NCI-H128 (cell line): ENCODE data around the gene EEA1.
"Not testable (repeated sequence)": the region's sequence is repeated elsewhere in the genome, so short reads cannot be mapped to it uniquely, and the experiment has no call there.

ENCODE experiments used
- DNase-seq: peaks from one replicate; lab custom pipeline; 2025; ENCODE audit not compliant: unreplicated experiment; lab: John Stamatoyannopoulos, UW

EEA1 gene

GRCh38 chr12:92928962-92929915 lies at the start of gene EEA1:
EEA1 (minus strand) TSS chr12:92929295; CDS start chr12:92929066, 229 bp downstream.
- DNase-seq: peak; percentile 95

DNA sequence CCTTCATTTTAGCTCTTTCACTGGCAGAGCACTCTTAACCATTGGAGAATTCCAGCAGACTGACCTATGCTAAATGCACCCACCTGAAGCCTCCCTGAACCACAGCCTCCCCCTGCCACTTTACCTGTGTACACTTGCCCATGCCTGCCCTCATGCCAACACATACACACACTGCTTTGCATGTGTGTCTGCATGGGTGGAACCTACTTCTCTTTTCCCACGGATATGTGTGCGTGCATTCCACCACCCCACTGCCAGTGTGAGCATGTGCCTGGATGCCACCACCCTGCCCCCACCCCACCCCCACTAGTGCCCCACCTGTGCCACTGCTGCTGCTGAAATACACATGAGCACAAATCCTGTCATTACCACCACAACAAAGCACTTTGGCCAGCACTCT lies 49.5 kb upstream of the EEA1 start:
- DNase-seq: no peak

- DNase-seq: no peak
Observed at GRCh38 chr12:92977326-92977725, 48.2 kb upstream of the EEA1 start.

DNA sequence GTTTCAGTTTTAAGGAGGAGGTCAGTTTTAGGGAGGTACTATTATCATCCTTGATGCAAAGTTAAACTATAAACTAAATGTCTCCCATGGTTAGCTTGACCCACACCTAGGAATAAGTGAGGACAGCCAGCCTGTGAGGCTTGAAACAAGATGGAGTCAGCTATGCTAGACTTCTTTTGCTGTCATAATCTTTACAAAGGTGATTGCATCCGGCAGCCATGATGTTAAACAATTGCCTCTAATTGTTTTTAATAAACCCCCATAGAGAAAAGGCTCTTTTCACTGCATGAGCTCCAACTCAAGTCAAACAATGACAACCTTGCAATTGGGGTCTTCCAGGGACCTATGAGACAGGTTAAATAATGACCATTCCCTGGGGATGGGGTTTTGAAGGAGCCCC lies 45.7 kb upstream of the EEA1 start:
- no peak for DNase-seq

GRCh38 chr12:92973614-92974013 lies 44.5 kb upstream of the EEA1 start:
- DNase-seq: no peak

DNA sequence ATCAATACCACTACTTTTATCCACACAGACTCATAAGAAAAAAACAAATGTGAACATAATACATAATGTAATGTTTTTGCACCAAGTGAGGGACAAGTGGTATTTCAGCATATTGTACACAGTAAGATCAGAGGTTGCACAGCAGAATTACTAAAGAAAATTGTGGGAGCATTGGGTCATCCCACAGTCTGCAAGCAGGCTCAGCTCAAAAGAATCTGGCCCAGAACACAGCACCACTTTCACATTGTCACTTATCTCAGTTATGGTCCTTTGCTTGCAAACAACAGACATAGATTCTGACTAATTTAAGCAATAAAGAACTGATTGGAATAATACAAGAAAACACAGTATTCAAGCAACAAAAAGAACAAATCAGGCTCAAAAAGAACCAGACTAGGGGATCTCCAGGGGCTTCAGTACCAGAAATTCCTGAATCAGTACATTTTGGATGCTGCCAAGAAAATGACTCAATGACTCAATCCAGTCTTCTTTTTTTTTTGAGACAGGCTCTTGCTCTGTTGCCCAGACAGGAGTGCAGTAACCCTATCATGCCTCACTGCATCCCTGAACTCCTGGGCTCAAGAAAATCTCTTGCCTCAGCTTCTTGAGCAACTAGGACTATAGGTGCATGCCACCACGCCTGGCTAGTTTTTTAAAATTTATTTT lies 42.9 kb upstream of the EEA1 start:
- DNase-seq: no peak

- no peak for DNase-seq
Observed at GRCh38 chr12:92968176-92968813, 39.2 kb upstream of the EEA1 start.

DNA sequence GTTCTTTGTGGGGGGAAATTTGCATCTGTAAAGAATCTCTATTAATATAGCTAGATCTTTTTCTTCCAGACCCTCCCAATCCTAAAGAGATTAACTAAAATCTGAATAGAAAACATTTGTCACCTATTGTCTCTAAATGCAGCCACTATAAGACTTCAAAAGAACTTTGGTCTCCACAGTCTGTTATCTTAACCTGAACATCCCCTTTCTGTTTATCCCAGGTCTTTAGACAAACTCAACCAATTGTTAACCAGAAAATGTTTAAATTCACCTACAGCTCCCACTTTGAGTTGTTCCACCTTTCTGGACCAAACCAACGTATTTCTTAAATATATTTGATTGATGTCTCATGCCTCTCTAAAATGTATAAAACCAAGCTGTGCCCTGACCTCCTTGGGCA lies 35.3 kb upstream of the EEA1 start:
- DNase-seq: not testable (repeated sequence)

- DNase-seq: no peak
Observed at GRCh38 chr12:92961949-92962348, 32.9 kb upstream of the EEA1 start.

DNA sequence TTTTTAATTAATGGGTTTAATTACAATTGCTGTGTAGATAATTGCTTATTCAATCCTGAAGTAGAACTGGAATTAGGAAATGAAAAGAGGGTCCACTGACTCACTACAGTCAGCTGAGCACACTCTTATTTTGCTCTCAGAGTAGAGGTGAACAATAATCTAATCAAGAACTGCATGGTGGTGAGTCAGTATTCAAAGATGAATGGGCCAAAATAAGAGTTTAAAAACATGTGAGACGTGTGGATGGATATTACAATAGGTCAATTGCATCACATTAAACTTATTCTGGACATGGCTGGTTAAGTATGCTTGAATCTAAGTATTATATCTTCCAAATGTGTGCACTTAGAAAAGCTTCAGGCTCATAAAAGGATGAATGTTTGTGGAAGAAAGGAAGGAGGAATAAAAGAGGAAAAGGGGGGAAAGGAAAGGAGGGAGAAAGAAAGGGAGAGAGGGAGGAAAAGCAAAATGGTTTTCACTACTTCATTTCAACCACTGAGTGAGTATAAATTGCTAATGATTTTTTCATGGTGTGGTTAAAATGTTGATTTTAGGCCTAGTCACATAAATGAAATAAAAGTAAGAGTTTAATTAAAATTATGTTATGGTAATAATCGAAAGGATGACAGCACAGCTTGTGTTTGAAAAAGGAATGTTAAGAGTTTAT lies 27.0 kb upstream of the EEA1 start:
- no peak for DNase-seq

GRCh38 chr12:92953747-92954146 lies 24.7 kb upstream of the EEA1 start:
- no peak for DNase-seq

DNA sequence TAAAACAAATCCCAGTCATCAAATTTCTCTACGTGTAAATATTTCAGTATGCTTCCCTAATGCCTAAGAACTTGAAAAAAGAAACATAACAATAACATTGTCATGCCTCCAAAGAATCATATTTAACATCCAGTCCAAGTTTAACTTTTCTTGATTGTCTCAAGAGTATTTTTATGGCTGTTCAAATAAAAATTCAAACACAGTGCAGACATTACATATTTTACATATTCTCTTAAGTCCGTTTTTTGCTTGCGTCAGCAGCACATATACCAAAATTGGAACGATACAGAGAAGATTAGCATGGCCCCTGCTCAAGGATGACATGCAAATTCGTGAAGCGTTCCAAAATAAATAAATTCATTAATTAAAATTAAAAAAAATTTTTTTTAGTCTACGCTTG lies 23.3 kb upstream of the EEA1 start:
- DNase-seq: no peak

GRCh38 chr12:92951006-92951405 lies 21.9 kb upstream of the EEA1 start:
- no peak for DNase-seq

- DNase-seq: no peak
Observed at GRCh38 chr12:92950011-92950410, 20.9 kb upstream of the EEA1 start.

- DNase-seq: no peak
Observed at GRCh38 chr12:92949466-92949865, 20.4 kb upstream of the EEA1 start.

GRCh38 chr12:92947589-92948215 lies 18.6 kb upstream of the EEA1 start:
- no peak for DNase-seq

GRCh38 chr12:92945659-92946220 lies 16.6 kb upstream of the EEA1 start:
- no peak for DNase-seq

DNA sequence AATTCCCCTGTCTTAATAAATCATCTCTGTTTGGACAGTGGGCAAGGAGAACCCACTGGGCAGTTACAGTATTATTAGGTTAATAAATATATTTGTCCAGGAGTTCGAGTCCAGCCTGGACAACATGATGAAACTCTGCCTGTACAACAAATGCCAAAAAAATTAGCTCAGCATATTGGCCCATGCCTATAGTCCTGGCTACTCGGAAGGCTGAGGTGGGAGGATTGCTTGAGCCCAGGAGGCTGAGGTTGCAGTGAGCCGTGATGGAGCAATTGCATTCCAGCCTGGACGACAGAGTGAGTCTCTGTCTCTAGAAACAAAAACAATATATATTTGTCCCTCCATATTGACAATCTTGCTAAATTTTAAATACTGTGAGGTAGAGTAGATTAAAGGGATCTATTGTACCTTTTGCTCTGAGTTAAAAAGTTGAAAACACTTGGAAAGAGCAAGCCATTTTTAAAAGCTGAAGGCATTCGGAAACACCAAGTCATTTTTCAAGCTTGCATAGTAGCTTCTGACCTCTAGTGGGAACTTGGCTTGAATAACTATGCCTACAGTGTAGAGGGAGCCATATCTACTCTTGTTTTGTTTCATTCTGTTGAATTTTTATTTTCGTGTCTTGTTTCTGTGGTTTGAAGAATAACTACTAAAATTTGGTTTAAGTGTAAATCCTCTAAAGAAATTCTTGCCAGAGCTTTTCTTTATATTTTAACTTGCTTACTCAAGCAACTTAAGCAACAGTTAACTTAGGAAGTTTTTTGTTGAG lies 14.6 kb upstream of the EEA1 start:
- no peak for DNase-seq

DNA sequence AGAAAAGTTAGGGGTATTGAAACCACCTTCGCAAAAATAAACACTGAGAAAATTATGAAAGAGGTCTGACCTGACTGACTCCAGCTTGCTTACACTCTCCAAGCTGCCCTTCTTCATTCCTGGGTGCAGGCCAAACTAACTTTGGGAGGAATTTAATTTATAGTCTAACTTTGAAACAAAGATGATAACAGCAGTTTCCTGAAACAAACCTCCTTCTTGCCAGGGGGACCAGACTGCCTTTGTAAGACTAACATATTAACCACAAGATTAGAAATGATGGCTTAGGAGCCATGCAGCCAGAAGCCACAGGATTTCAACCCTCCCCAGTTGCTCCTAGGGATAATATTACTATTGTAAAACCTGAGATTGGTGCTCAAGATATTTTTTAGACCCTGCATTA lies 13.8 kb upstream of the EEA1 start:
- DNase-seq: no peak

- DNase-seq: no peak
Observed at GRCh38 chr12:92939116-92939515, 10.0 kb upstream of the EEA1 start.
